A549 treated with ZK216348 at 1 μM for 4 hours (cell line): ENCODE measurements around the gene DCAKD. TPM values are rescaled to one million over a fixed set of nuclear protein-coding genes. Genes with fewer than 3 reads are reported as not detected.

Experiments
- total RNA-seq: library from RNA; stranded (reverse); fragments of 200-300 nt; extraction: Qiagen RNA extraction; gene quantifications from 5 replicates; pipeline ENCODE4 v1.2.3, GENCODE V29; 2022; ENCODE audit warnings: low read depth

Gene DCAKD
- 16.0 to 19.7 TPM (median 18.7 TPM) in 5 replicates for total RNA-seq

GRCh38 chr17:45051060-45051719, at the start of gene DCAKD:
Gene DCAKD (minus strand): TSS chr17:45051632. CDS start chr17:45034885, 16,747 bp downstream.

GRCh38 chr17:45060797-45061605, 9.6 kb upstream of the DCAKD start, which contains the start of gene NMT1:
Gene NMT1 (plus strand): TSS chr17:45061317. CDS start chr17:45061330, 13 bp downstream.

Other genes with a start within 250 kb of the DCAKD start
- gene GJC1, start 221.3 kb downstream of the DCAKD start, total RNA-seq = 23.1 to 35.8 TPM (median 29.3 TPM) in 5 replicates
- gene HIGD1B, start 203.7 kb downstream of the DCAKD start, total RNA-seq = not detected in 5 replicates
- gene EFTUD2, start 152.2 kb downstream of the DCAKD start, total RNA-seq = 132 to 171 TPM (median 154 TPM) in 5 replicates
- 0.56 to 1.4 TPM (median 0.72 TPM) in 5 replicates for gene GFAP, start 136.1 kb downstream of the DCAKD start, total RNA-seq
- gene KIF18B, start 103.9 kb downstream of the DCAKD start, total RNA-seq = 22.4 to 41.1 TPM (median 39.9 TPM) in 5 replicates
- 13.1 to 36.0 TPM (median 31.1 TPM) in 5 replicates for gene C1QL1, start 83.3 kb downstream of the DCAKD start, total RNA-seq
- 151 to 428 TPM (median 168 TPM) in 5 replicates for gene NMT1, start 9.7 kb upstream of the DCAKD start, total RNA-seq
- gene PLCD3, start 80.9 kb upstream of the DCAKD start, total RNA-seq = 111 to 204 TPM (median 188 TPM) in 5 replicates
- 6.2 to 9.8 TPM (median 7.9 TPM) in 5 replicates for gene ACBD4, start 84.1 kb upstream of the DCAKD start, total RNA-seq
- 43.1 to 57.4 TPM (median 48.3 TPM) in 5 replicates for gene HEXIM1, start 96.8 kb upstream of the DCAKD start, total RNA-seq
- 12.2 to 18.8 TPM (median 16.3 TPM) in 5 replicates for gene HEXIM2, start 110.2 kb upstream of the DCAKD start, total RNA-seq
- gene FMNL1, start 170.3 kb upstream of the DCAKD start, total RNA-seq = 20.1 to 41.6 TPM (median 37.7 TPM) in 5 replicates
- 0.11 to 0.41 TPM (median 0.19 TPM) in 5 replicates for gene SPATA32, start 210.5 kb upstream of the DCAKD start, total RNA-seq